Endothelial cell of umbilical vein (primary cell): ENCODE measurements around the gene C1orf167.

ENCODE experiments used
- CTCF ChIP-seq, 2 donors: IDR thresholded peaks; 1 replicate in 1 of 2; 2 replicates in 1 of 2; pipeline ENCODE4 v1.5.1; 2011; ENCODE audit warnings: low read length in 2 of 2, mild to moderate bottlenecking in 2 of 2, moderate library complexity in 2 of 2, control low read depth in 1 of 2, inconsistent platforms in 1 of 2, low read depth in 1 of 2; ENCODE audit not compliant: insufficient read depth in 1 of 2; ENCODE audit errors: extremely low read depth in 1 of 2
- EZH2 ChIP-seq: IDR thresholded peaks from 2 replicates; pipeline ENCODE4 v1.6.1; 2012; ENCODE audit warnings: borderline replicate concordance, low read depth, mild to moderate bottlenecking, moderate library complexity, low read length, inconsistent platforms; ENCODE audit not compliant: severe bottlenecking
- FOS ChIP-seq: IDR thresholded peaks from 2 replicates; pipeline ENCODE4 v1.6.1; 2011; ENCODE audit warnings: mild to moderate bottlenecking, low read length, moderate library complexity, borderline replicate concordance; ENCODE audit not compliant: insufficient read depth
- GATA2 ChIP-seq: IDR thresholded peaks from 2 replicates; pipeline ENCODE4 v1.7.0; 2011; ENCODE audit warnings: low read depth, mild to moderate bottlenecking, moderate library complexity, mixed read lengths, low read length; ENCODE audit not compliant: insufficient read length, insufficient read depth
- POLR2A ChIP-seq: IDR thresholded peaks from 2 replicates; pipeline ENCODE4 v1.6.1; 2012; ENCODE audit warnings: low read depth, mild to moderate bottlenecking, control low read depth, low read length

- no peak for TF ChIP-seq CTCF (IDR thresholded peaks at IDR 0.05; ENCODE audit: extremely low read depth in 1 of 2, insufficient read depth in 1 of 2, low read depth in 1 of 2, low read length in 2 of 2)
- no peak for TF ChIP-seq EZH2
- no peak for TF ChIP-seq POLR2A
- no peak for TF ChIP-seq FOS
- TF ChIP-seq GATA2, result no peak
These were observed 2.2 kb upstream of the C1orf167 start for GRCh38 chr1:11759791-11760190.
